Rectal smooth muscle tissue (tissue), 1 donor: ENCODE data around the gene TAMALIN.

Experiments
- H3K27ac ChIP-seq: one replicate; pipeline ENCODE4 v1.7.0; 2013; ENCODE audit warnings: low read depth, low read length, inconsistent platforms
- H3K27me3 ChIP-seq: one replicate; pipeline ENCODE4 v1.7.0; 2013; ENCODE audit warnings: low read length; ENCODE audit not compliant: control insufficient read depth, insufficient read depth
- H3K36me3 ChIP-seq: one replicate; pipeline ENCODE4 v1.7.0; 2013; ENCODE audit warnings: low read length; ENCODE audit not compliant: control insufficient read depth, insufficient read depth
- H3K4me1 ChIP-seq: one replicate; pipeline ENCODE4 v1.7.0; 2013; ENCODE audit warnings: low read length; ENCODE audit not compliant: control insufficient read depth, insufficient read depth
- H3K4me3 ChIP-seq: one replicate; pipeline ENCODE4 v1.7.0; 2013; ENCODE audit warnings: low read length
- H3K9ac ChIP-seq: one replicate; pipeline ENCODE4 v1.7.0; 2013; ENCODE audit warnings: low read length

Gene TAMALIN

GRCh38 chr12:52009081-52009751, 2.5 kb downstream of the TAMALIN start:
- peaks cover 5% of the 10 kb centered on the region for H3K36me3 ChIP-seq
- peak overlapping the region; percentile 71 for H3K27ac ChIP-seq
- H3K9ac ChIP-seq, result no peak overlapping the region
- H3K27me3 ChIP-seq, result peaks cover 13% of the 10 kb centered on the region
- H3K4me3 ChIP-seq, result peak overlapping the region; percentile 31
- peaks cover 9% of the 10 kb centered on the region for H3K4me1 ChIP-seq

- Histone ChIP-seq H3K27ac (peak overlapping the region; percentile 71), H3K36me3 (peaks cover 5% of the 10 kb centered on the region), H3K4me1 (peaks cover 9% of the 10 kb centered on the region), H3K9ac (no peak overlapping the region), H3K4me3 (peak overlapping the region; percentile 25), H3K27me3 (peaks cover 13% of the 10 kb centered on the region)
Observed at GRCh38 chr12:52010152-52010622, 3.4 kb downstream of the TAMALIN start.

DNA sequence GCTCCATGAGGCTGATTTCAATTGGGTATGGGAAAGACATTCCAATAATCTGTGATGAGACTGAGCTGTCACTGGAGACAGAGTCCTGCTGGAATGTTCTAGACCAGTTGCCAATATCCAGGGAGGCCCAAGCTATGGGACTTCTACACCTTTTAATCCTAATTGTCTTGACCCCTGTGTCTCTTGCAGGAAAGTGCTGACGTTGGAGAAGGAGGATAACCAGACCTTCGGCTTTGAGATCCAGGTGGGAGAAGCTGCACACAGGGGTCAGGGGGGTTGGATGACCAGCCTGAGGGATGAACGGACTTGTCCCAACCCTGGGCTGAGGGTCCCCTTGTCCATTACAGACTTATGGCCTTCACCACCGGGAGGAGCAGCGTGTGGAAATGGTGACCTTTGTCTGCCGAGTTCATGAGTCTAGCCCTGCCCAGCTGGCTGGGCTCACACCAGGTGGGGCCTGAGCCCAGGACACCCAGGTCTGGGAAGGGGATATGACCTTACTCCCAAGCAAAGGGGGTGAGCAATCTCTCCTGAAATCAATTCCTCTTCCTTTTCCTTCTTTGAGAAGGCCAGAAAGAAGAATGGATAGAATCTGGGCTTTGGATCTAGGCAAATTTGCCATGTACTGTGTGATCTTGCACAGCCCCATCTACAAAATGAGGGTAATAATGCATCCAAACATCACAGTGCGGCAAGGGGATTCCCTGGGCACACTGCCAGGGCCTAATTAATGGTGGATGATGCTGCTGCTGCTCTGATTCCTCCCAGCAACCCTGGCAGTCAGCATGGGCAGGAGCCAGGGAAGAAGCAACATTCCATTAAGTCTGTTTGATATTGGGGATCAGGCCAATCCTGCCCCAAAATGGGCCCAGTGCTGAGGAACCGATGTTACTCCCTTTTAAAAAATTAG, 4.2 kb downstream of the TAMALIN start:
- peaks cover 5% of the 10 kb centered on the region for H3K36me3 ChIP-seq
- peak overlapping the region; percentile 25 for H3K4me3 ChIP-seq
- H3K9ac ChIP-seq, result no peak overlapping the region
- peak overlapping the region; percentile 71 for H3K27ac ChIP-seq
- H3K4me1 ChIP-seq, result peaks cover 9% of the 10 kb centered on the region
- H3K27me3 ChIP-seq, result peaks cover 8% of the 10 kb centered on the region

DNA sequence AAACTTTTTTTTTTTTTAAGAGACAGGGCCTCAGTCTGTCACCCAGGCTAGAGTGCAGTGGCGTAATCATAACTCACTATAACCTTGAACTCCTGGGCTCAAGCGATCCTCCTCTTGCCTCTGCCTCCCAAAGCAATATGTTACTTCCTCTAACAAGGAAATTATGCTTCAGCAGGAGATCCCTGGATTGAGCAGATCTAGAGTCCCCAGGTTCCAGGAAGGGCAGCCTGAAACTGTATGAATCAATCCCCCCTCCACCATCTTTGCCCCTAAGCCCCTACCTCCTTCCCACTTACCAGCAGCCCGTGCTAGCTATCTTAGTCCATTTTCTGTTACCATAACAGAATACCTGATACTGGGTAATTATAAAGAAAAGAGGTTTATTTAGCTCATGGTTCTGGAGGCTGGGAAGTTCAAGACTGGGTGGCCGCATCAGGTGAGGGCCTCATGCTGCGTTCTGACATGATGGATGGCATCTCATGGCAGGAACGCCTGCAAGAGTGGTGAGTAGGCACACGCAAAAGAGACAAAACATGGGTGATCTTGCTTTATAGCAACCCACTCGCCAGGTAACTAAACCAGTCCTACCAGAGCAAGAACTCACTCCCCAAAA, 5.0 kb downstream of the TAMALIN start:
- Histone ChIP-seq H3K27ac (no peak overlapping the region), H3K9ac (no peak overlapping the region)

GRCh38 chr12:52013626-52014310, 7.0 kb downstream of the TAMALIN start:
- Histone ChIP-seq H3K4me1 (peaks cover 9% of the 10 kb centered on the region), H3K36me3 (peaks cover 5% of the 10 kb centered on the region), H3K27me3 (no peaks in the 10 kb centered on the region), H3K9ac (no peak overlapping the region), H3K27ac (no peak overlapping the region), H3K4me3 (no peak overlapping the region)

More for the DNA sequence above, 5.0 kb downstream of the TAMALIN start:
- Histone ChIP-seq H3K4me3 (no peak overlapping the region), H3K4me1 (peaks cover 9% of the 10 kb centered on the region), H3K36me3 (peaks cover 5% of the 10 kb centered on the region), H3K27me3 (peaks cover 4% of the 10 kb centered on the region)

GRCh38 chr12:52014567-52015530, 8.1 kb downstream of the TAMALIN start:
- Histone ChIP-seq H3K4me1 (peaks cover 9% of the 10 kb centered on the region), H3K36me3 (peaks cover 5% of the 10 kb centered on the region), H3K4me3 (no peak overlapping the region), H3K27me3 (no peaks in the 10 kb centered on the region), H3K27ac (no peak overlapping the region), H3K9ac (no peak overlapping the region)

DNA sequence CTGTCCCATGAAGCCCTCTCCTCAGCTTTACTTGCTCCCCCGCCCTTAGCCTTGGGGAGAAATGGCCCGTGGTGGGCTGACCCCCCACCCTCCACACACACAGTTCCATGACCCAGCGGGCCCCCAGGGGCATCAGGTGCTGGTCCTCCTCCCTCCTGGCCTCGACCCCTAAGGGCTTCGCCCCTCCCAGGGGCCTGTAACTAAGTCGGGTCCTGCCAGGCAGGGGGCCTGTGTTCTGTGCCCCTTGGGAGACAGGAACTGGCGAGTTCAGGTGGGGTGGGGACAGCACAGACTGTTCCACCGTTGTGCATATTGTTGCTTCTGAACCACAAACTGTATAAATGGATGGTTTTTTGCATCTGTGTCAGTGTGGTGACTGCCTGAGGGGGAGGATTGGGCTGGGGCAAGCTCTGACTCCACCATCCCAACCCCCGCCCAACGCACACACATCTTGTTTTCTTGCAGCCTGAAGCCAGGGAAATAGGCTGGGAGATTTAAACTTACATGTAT, 8.8 kb downstream of the TAMALIN start:
- Histone ChIP-seq H3K9ac (no peak overlapping the region), H3K27me3 (no peaks in the 10 kb centered on the region), H3K4me1 (peaks cover 6% of the 10 kb centered on the region), H3K36me3 (peaks cover 5% of the 10 kb centered on the region), H3K27ac (no peak overlapping the region), H3K4me3 (no peak overlapping the region)

- Histone ChIP-seq H3K36me3 (no peaks in the 10 kb centered on the region), H3K4me3 (no peak overlapping the region), H3K9ac (no peak overlapping the region), H3K4me1 (no peaks in the 10 kb centered on the region), H3K27ac (no peak overlapping the region), H3K27me3 (no peaks in the 10 kb centered on the region)
Observed at GRCh38 chr12:52018433-52019112, 11.8 kb downstream of the TAMALIN start.

GRCh38 chr12:52019113-52019770, 12.5 kb downstream of the TAMALIN start:
- Histone ChIP-seq H3K9ac (no peak overlapping the region), H3K36me3 (no peaks in the 10 kb centered on the region), H3K4me3 (no peak overlapping the region), H3K27ac (no peak overlapping the region), H3K27me3 (no peaks in the 10 kb centered on the region), H3K4me1 (peaks cover 3% of the 10 kb centered on the region)

- peaks cover 3% of the 10 kb centered on the region for H3K4me1 ChIP-seq
- no peak overlapping the region for H3K9ac ChIP-seq
- H3K27me3 ChIP-seq, result no peaks in the 10 kb centered on the region
- no peaks in the 10 kb centered on the region for H3K36me3 ChIP-seq
- H3K27ac ChIP-seq, result no peak overlapping the region
- H3K4me3 ChIP-seq, result no peak overlapping the region
Observed at GRCh38 chr12:52020539-52021336, 14.0 kb downstream of the TAMALIN start.
